SK-N-SH treated with all-trans-retinoic acid at 6 μM for 48 hours (cell line): ENCODE measurements around the gene PRDM15.

ENCODE experiments used
- CREB5 ChIP-seq: fragments of 250-450 bp; sonication (Bioruptor Pico); IDR thresholded peaks from 2 replicates; pipeline ENCODE4 v1.5.1; 2020; ENCODE audit warnings: low read depth, mild to moderate bottlenecking, moderate library complexity
- PPARA ChIP-seq: fragments of 250-450 bp; sonication (Bioruptor Pico); IDR thresholded peaks from 2 replicates; pipeline ENCODE4 v1.5.0; 2020; ENCODE audit warnings: mild to moderate bottlenecking, borderline replicate concordance
- TF ChIP-seq, protein P1 (sequence below): fragments of 250-450 bp; sonication (Bioruptor Pico); IDR thresholded peaks from 2 replicates; pipeline ENCODE4 v1.8.0; 2020; ENCODE audit warnings: mild to moderate bottlenecking, moderate library complexity, borderline replicate concordance

GRCh38 chr21:41898998-41899397 is 19.9 kb upstream of the PRDM15 start:
- TF ChIP-seq CREB5 (CRISPR knock-in tag) (no peak), PPARA (CRISPR knock-in tag) (no peak)
- TF ChIP-seq, protein P1, sequence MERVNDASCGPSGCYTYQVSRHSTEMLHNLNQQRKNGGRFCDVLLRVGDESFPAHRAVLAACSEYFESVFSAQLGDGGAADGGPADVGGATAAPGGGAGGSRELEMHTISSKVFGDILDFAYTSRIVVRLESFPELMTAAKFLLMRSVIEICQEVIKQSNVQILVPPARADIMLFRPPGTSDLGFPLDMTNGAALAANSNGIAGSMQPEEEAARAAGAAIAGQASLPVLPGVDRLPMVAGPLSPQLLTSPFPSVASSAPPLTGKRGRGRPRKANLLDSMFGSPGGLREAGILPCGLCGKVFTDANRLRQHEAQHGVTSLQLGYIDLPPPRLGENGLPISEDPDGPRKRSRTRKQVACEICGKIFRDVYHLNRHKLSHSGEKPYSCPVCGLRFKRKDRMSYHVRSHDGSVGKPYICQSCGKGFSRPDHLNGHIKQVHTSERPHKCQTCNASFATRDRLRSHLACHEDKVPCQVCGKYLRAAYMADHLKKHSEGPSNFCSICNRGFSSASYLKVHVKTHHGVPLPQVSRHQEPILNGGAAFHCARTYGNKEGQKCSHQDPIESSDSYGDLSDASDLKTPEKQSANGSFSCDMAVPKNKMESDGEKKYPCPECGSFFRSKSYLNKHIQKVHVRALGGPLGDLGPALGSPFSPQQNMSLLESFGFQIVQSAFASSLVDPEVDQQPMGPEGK = no peak
